Hepatocyte (in vitro differentiated cells): ENCODE data around the gene NBPF6. TPM values are rescaled to one million over a fixed set of nuclear protein-coding genes. Genes with fewer than 3 reads are reported as not detected.
"Not testable (repeated sequence)": the region's sequence is repeated elsewhere in the genome, so short reads cannot be mapped to it uniquely, and the experiment has no call there.

Experiments
- DNase-seq: peaks from one replicate; pipeline ENCODE4 v3.0.0-alpha.2; 2016; ENCODE audit warnings: low spot score
- H2AFZ ChIP-seq: fragments of 200-600 bp; sonication (generic); 2 replicates; pipeline ENCODE4 v1.6.0; 2016; ENCODE audit warnings: antibody characterized with exemption, mild to moderate bottlenecking
- H3K27ac ChIP-seq: fragments of 200-600 bp; sonication (generic); 2 replicates; pipeline ENCODE4 v1.5.1; 2016; ENCODE audit warnings: mild to moderate bottlenecking
- H3K27me3 ChIP-seq: fragments of 200-600 bp; sonication (generic); 2 replicates; pipeline ENCODE4 v1.6.1; 2016
- H3K36me3 ChIP-seq: fragments of 200-600 bp; sonication (generic); replicated peaks from 2 replicates; pipeline ENCODE4 v1.5.1; 2016; ENCODE audit warnings: low read depth; ENCODE audit not compliant: insufficient read depth
- H3K4me1 ChIP-seq: fragments of 200-600 bp; sonication (generic); 2 replicates; pipeline ENCODE4 v1.5.1; 2016; ENCODE audit warnings: mild to moderate bottlenecking, moderate library complexity; ENCODE audit not compliant: insufficient read depth
- H3K4me2 ChIP-seq: fragments of 200-600 bp; sonication (generic); 2 replicates; pipeline ENCODE4 v1.6.0; 2016
- H3K4me3 ChIP-seq: fragments of 200-600 bp; sonication (generic); 2 replicates; pipeline ENCODE4 v1.5.1; 2016; ENCODE audit warnings: mild to moderate bottlenecking
- H3K79me2 ChIP-seq: fragments of 200-600 bp; sonication (generic); 2 replicates; pipeline ENCODE4 v1.6.0; 2017; ENCODE audit warnings: mild to moderate bottlenecking
- H3K9me2 ChIP-seq: fragments of 200-600 bp; sonication (generic); replicated peaks from 2 replicates; pipeline ENCODE4 v1.6.0; 2017; ENCODE audit warnings: mild to moderate bottlenecking; ENCODE audit not compliant: insufficient read depth
- H3K9me3 ChIP-seq: fragments of 200-600 bp; sonication (generic); 2 replicates; pipeline ENCODE4 v1.5.1; 2016; ENCODE audit warnings: low read depth, mild to moderate bottlenecking
- H4K20me1 ChIP-seq: fragments of 200-600 bp; sonication (generic); 2 replicates; pipeline ENCODE4 v1.6.0; 2016; ENCODE audit warnings: mild to moderate bottlenecking; ENCODE audit not compliant: insufficient read depth, poor library complexity, severe bottlenecking
- WGBS: methylation state at CpG from one replicate; pipeline ENCODE4 v1.1.6; 2016; ENCODE audit warnings: low lambda C conversion rate; ENCODE audit errors: missing lambda C conversion rate; 5-methylcytosine and 5-hydroxymethylcytosine counted together
- polyA plus RNA-seq: library from polyadenylated mRNA; unstranded; fragments of >200 nt; fragmentation: Nextera tagmentation; extraction: Ambion mirVana; gene quantifications from 2 replicates; pipeline ENCODE4 v1.2.1, GENCODE V29; 2016
- total RNA-seq: library from RNA; depleted of rRNA; stranded (reverse); fragments of >200 nt; gene quantifications from 2 replicates; pipeline ENCODE4 v1.2.3, GENCODE V29; 2014

The NBPF6 gene
- total and polyA plus RNA-seq, 2 experiments from 2014 or later, result not detected

DNA sequence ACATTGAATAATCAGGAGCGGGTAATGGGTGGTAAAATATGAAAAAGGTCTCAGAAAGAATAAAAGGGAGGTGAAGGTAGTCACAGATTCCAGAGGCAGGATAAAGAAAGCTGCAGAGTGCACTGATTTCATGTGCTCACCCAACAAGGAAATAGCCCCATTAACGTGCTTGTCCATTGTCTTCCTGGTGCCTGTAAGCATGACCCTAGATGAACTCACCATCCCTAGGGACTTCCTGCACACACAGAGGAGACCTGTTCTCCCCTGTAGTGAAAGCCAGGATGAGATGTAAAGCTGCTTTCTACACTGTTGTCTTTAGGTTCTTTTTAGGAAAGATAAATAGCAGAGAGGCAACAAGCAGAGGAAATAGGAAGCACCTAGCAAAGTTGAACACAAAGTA is 4.4 kb downstream of the NBPF6 start:
- H3K36me3 ChIP-seq, result not testable (repeated sequence)

DNA sequence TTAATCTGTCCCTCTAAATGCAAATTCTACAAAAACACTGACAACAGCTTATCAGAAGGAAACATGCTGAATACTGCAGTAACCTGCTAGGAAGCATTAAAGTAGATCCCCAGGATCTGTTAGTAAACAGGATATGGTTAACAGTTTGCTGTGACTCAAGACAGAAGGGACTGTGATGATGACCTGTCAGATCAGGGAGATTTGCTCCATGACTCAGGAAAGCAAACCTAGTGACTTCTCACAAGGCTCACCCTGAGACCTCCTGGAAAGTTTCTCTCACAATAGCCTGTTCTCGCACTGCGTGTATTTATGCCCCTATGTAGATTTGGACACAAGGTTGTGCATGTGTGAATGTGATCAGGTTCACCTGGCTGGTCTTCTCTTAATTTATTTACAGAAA is 8.5 kb downstream of the NBPF6 start:
- not testable (repeated sequence) for H3K9me2 ChIP-seq, H3K4me2 ChIP-seq, H3K36me3 ChIP-seq, H3K79me2 ChIP-seq, DNase-seq, H3K27me3 ChIP-seq, H3K9me3 ChIP-seq, H3K4me3 ChIP-seq, H3K4me1 ChIP-seq, H4K20me1 ChIP-seq, H2AFZ ChIP-seq, H3K27ac ChIP-seq
- no CpG with 5 or more reads among the region's 2 CpGs for WGBS

More for the DNA sequence above, 4.4 kb downstream of the NBPF6 start:
- not testable (repeated sequence) for DNase-seq, H3K9me2 ChIP-seq, H3K4me1 ChIP-seq, H3K79me2 ChIP-seq, H3K4me2 ChIP-seq, H2AFZ ChIP-seq, H3K4me3 ChIP-seq, H3K9me3 ChIP-seq, H3K27me3 ChIP-seq, H4K20me1 ChIP-seq, H3K27ac ChIP-seq
- no CpG with 5 or more reads among the region's 2 CpGs for WGBS

DNA sequence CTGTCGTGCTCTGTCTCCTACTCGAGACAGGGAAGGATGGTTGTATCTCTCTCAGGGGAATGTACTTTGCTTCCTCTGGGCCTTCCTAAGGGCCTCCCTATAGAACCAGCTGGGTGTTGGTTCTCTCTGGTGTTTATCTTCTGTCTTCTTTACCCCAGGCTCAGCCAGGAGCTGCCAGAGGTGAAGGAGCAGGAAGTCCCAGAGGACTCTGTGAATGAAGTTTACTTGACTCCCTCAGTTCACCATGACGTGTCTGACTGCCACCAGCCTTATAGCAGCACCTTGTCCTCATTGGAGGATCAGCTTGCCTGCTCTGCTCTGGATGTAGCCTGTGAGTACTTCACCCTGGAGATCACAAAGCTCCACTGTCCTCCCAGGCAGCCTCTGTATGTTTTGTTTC is 11.6 kb downstream of the NBPF6 start:
- H3K79me2 ChIP-seq, H3K27ac ChIP-seq, H3K36me3 ChIP-seq, H3K4me2 ChIP-seq, H3K4me1 ChIP-seq, H3K4me3 ChIP-seq, H3K9me3 ChIP-seq, H3K27me3 ChIP-seq, DNase-seq, H4K20me1 ChIP-seq, H2AFZ ChIP-seq, H3K9me2 ChIP-seq: not testable (repeated sequence)
- WGBS, result no CpG with 5 or more reads among the region's 3 CpGs

DNA sequence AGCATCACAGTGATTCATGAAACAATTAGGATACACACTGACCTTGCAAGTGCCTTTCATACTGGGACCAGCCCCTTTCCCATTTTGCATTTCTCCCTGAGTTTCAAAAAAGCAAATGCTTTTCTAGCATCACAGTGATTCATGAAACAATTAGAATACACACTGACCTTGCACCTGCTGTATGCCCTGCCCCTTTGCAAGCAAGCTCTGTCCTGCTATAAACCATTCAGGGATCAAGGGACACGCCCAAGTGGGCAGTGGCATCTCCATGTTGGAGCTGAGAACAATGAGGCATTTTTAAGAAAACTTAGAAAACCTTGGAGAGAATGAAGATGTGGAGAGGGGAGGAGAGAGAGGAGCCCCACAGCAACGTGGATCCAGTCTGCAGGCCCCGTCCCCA is 13.8 kb downstream of the NBPF6 start:
- DNase-seq, H4K20me1 ChIP-seq, H3K4me3 ChIP-seq, H3K27ac ChIP-seq, H3K9me2 ChIP-seq, H2AFZ ChIP-seq, H3K27me3 ChIP-seq, H3K9me3 ChIP-seq, H3K4me1 ChIP-seq, H3K4me2 ChIP-seq, H3K79me2 ChIP-seq, H3K36me3 ChIP-seq: not testable (repeated sequence)
- WGBS, result no CpG with 5 or more reads among the region's 3 CpGs

DNA sequence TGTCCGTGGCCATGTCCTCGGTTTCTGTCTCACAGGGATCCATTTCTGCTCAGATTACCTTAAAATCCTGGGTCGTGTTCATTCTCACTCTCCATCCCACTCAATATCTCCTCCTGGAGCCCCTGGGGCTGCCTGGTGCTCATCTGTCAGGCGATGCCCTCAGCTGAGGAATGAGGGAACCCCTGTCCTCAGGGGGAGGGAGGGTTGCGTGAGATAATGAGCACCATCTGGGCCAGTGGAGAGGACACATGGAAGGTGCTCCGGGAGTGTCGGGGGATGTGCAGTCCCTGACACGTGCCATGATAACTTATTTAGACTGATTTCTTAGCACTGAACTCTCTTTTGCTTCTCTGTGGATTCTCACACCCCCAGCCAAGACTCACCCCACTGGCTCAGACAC is 16.0 kb downstream of the NBPF6 start:
- H3K36me3 ChIP-seq, H2AFZ ChIP-seq, DNase-seq, H3K9me2 ChIP-seq, H3K79me2 ChIP-seq, H3K9me3 ChIP-seq, H3K4me2 ChIP-seq, H3K4me1 ChIP-seq, H4K20me1 ChIP-seq, H3K27ac ChIP-seq, H3K27me3 ChIP-seq, H3K4me3 ChIP-seq: not testable (repeated sequence)
- WGBS, result no CpG with 5 or more reads among the region's 8 CpGs

DNA sequence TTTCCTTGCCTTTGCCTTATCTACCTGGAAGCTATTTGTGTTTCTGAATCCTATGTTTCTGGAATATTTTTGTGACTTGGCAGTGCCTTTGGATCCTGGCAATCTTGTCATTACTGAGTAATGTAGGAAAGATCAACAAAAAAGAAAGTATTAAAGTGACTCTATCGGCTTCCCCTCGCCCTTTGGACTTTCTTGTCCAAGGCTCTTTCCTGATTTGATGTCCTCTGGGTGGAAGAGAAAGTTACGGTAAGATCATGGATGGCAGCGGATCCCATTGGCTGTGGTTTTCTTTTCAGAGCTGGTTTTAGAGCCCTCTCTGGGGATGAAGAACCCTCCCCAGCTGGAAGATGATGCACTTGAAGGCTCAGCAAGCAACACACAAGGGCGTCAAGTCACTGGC is 17.0 kb downstream of the NBPF6 start:
- H3K27me3 ChIP-seq, H3K9me2 ChIP-seq, H2AFZ ChIP-seq, H3K36me3 ChIP-seq, H3K4me1 ChIP-seq, H3K9me3 ChIP-seq, DNase-seq, H4K20me1 ChIP-seq, H3K79me2 ChIP-seq, H3K4me2 ChIP-seq, H3K4me3 ChIP-seq, H3K27ac ChIP-seq: not testable (repeated sequence)
- WGBS, result 88% methylated on average over 4 of the region's 5 CpGs

GRCh38 chr1:108470750-108471149 is 20.6 kb downstream of the NBPF6 start:
- not testable (repeated sequence) for H3K4me1 ChIP-seq, H4K20me1 ChIP-seq, H3K79me2 ChIP-seq, H3K27ac ChIP-seq, H3K9me2 ChIP-seq, H3K4me2 ChIP-seq, H3K36me3 ChIP-seq, H3K4me3 ChIP-seq, H3K27me3 ChIP-seq, DNase-seq, H2AFZ ChIP-seq, H3K9me3 ChIP-seq
- WGBS, result 83% methylated on average over 4 of the region's 4 CpGs

DNA sequence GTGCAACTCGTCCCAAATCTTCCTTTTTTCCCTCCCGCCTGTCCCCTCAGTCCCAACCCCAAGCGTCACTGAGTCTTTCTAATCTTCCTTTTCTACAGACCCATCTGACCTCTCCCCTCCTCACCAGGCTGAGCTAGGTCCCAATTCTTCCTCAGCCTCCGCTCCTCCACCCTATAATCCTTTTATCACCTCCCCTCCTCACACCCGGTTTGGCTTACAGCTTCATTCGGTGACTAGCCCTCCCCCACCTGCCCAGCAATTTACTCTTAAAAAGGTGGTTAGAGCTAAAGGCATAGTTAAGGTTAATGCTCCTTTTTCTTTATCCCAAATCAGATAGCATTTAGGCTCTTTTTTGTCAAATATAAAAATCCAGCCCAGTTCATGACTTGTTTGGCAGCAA is 24.4 kb downstream of the NBPF6 start:
- not testable (repeated sequence) for DNase-seq, H3K79me2 ChIP-seq

More for the DNA sequence above, 24.4 kb downstream of the NBPF6 start:
- H3K4me2 ChIP-seq, H3K9me3 ChIP-seq, H3K4me1 ChIP-seq, H3K4me3 ChIP-seq, H2AFZ ChIP-seq, H4K20me1 ChIP-seq, H3K9me2 ChIP-seq, H3K27me3 ChIP-seq, H3K36me3 ChIP-seq, H3K27ac ChIP-seq: not testable (repeated sequence)
- WGBS, result 84% methylated on average over 6 of the region's 6 CpGs
